22Rv1 (cell line): ENCODE results near the gene RGL1.

ENCODE experiments used
- H3K27ac ChIP-seq: fragments of 450-650 bp; 2 replicates; pipeline ENCODE4 v1.5.1; 2017
- ZFX ChIP-seq: fragments of 450-650 bp; IDR thresholded peaks from 2 replicates; pipeline ENCODE4 v1.6.1; 2017; ENCODE audit warnings: antibody characterized with exemption, borderline replicate concordance
- TF ChIP-seq, protein P1 (sequence below): fragments of 450-650 bp; IDR thresholded peaks from 2 replicates; pipeline ENCODE4 v1.5.1; 2017; ENCODE audit warnings: mild to moderate bottlenecking

The RGL1 gene

DNA sequence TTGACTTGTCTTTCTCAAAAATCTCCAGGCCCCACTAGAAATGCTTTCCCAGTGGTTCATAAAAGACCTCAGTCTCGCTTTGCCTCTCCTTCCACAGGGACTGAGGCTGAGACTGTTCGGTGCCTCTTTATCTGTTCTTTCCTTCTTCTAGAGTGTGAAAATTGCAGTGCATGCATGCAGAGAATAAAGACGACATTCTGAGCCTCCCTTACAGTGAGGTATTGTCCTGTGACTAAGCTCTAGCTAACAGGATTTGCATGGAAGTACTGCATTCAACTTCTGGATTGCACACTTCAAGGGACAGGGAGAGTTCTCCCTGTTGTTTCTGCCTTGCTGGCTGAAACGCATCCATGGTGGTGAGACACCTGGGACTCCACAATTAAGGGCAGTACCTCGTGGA is 163.5 kb downstream of the RGL1 start:
- TF ChIP-seq, protein P1, sequence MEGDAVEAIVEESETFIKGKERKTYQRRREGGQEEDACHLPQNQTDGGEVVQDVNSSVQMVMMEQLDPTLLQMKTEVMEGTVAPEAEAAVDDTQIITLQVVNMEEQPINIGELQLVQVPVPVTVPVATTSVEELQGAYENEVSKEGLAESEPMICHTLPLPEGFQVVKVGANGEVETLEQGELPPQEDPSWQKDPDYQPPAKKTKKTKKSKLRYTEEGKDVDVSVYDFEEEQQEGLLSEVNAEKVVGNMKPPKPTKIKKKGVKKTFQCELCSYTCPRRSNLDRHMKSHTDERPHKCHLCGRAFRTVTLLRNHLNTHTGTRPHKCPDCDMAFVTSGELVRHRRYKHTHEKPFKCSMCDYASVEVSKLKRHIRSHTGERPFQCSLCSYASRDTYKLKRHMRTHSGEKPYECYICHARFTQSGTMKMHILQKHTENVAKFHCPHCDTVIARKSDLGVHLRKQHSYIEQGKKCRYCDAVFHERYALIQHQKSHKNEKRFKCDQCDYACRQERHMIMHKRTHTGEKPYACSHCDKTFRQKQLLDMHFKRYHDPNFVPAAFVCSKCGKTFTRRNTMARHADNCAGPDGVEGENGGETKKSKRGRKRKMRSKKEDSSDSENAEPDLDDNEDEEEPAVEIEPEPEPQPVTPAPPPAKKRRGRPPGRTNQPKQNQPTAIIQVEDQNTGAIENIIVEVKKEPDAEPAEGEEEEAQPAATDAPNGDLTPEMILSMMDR = no peak
- no peak for TF ChIP-seq ZFX
- H3K27ac ChIP-seq = no peak overlapping the region

DNA sequence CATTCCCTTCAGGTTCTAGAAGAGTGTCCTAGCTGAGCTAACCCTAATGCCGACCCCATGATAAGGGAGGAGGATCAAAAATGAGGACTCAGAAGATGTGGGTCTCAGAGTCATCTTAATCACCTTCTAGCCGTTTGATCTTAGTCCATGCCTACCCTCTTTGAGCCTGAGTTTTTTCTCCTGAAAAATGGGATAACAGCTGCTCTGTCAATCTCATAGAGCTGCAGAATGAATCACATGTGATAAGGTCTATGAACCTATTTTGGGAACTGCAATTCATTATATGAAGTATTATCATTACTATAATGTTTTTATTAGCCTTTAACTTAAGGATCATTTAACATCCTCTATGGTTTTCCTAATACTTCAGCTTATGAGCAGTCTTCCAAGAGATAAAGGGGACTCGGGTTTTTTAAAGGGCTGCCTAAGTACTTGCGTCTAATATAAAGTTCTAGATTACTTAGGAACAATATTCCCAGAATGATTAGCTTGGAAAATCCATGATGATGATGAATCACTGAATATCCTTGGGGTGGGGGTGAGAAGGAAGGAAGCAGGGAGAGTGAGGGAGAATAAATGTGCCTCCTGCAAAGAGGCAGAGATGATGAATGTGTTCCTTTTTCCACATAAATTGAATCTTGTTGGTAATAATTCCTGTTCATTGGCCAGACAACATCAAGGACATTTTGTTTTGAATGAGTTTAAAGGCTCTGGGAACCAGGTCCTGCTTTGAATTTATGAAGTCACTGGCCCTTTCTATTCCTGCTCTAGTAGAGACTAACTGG is 165.8 kb downstream of the RGL1 start:
- no peak overlapping the region for H3K27ac ChIP-seq
- no peak for TF ChIP-seq ZFX
- TF ChIP-seq, protein P1 = no peak

DNA sequence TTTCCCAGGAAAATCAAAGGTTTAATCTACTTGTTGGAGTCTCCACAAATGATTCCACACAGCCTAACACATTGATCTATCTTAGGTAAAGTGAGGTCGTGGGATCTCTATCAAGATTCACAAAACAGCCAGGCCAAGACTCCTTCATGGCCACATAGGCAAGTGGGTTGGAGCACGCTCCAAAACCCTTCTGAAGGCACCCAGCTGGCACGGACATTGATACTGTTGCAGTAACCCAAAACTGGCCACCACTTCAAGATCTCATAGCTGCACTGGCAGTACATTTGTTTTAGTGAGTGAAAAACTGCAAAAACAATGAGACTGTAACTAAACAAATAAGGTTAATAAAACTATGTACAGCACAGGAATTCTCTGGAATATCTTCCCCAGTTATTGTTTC is 170.7 kb downstream of the RGL1 start:
- no peak overlapping the region for H3K27ac ChIP-seq
- TF ChIP-seq, protein P1 = no peak
- TF ChIP-seq ZFX = no peak

DNA sequence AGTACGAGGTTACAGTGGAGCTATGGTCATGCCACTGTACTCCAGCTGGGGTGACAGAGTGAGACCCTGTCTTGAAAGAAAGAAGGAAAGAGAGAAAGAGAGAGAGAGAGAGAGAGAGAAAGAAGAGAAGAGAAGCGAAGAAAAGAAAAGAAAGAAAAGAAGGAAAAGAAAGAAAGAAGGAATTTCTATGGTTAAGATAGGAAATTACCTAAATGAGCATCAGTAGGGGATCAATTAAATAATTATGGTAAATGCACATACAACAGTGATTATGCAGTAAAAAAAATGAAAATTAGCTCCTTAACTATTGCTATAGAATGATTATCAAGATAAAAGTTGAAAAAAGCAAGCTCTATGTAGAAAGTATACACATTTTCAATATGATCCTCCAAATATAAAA is 172.8 kb downstream of the RGL1 start:
- no peak for TF ChIP-seq ZFX
- TF ChIP-seq, protein P1 = no peak
- no peak overlapping the region for H3K27ac ChIP-seq
